ENCODE results near the gene CSAD. TPM values are rescaled to one million over a fixed set of nuclear protein-coding genes. Genes with fewer than 3 reads are reported as not detected.

The CSAD gene
- total and polyA plus RNA-seq, 2 of the 13 experiments (the other 11 are each of a cell fraction or from before 2014, with no cell fraction given) = 7.2 to 23.5 TPM

- WGBS (ENCODE audit: low lambda C conversion rate) = 100% methylated on average over 9 of the region's 16 CpGs
- Histone ChIP-seq H3K79me2 (ENCODE audit: insufficient read depth, low read length) (no peaks in the 10 kb centered on the region), H3K27ac (ENCODE audit: extremely low read length, insufficient read depth, low read length) (no peak overlapping the region), H3K9me3 (ENCODE audit: low read length) (no peaks in the 10 kb centered on the region), H3K27me3 (ENCODE audit: control insufficient read depth in 1 of 2, insufficient read depth in 2 of 2, low read length in 2 of 2) (no peaks in the 10 kb centered on the region), H2AFZ (ENCODE audit: low read length) (no peak overlapping the region), H4K20me1 (ENCODE audit: insufficient read depth, low read length) (no peaks in the 10 kb centered on the region), H3K4me3 (replicated peaks in 1 of 3; ENCODE audit: insufficient read depth in 1 of 3, low read depth in 2 of 3, low read length in 3 of 3) (no peak overlapping the region), H3K4me2 (ENCODE audit: low read depth, low read length) (no peak overlapping the region), H3K9ac (ENCODE audit: insufficient read depth, low read depth, low read length) (no peak overlapping the region), H3K36me3 (replicated peaks in 1 of 2; ENCODE audit: control insufficient read depth in 1 of 2, insufficient read depth in 2 of 2, low read length in 2 of 2) (peaks cover 15 to 27% of the 10 kb centered on the region in 2 experiments; a peak in 4 of 5 replicates), H3K4me1 (ENCODE audit: insufficient read depth, low read length) (peaks cover 6% of the 10 kb centered on the region; the same call in 1 of the 2 replicates)
- FAIRE-seq (no peak), ATAC-seq (no peak; the same call in 2 of the 3 replicates), DNase-seq (ENCODE audit: low spot score) (no peak)
- TF ChIP-seq HINFP (CRISPR knock-in tag; IDR thresholded peaks at IDR 0.05; ENCODE audit: low read depth) (no peak), ZNF292 (CRISPR knock-in tag; IDR thresholded peaks at IDR 0.05; ENCODE audit: borderline replicate concordance, low read depth) (no peak), FOXC1 (CRISPR knock-in tag; IDR thresholded peaks at IDR 0.05; ENCODE audit: borderline replicate concordance) (no peak), NR2F1 (CRISPR knock-in tag; IDR thresholded peaks at IDR 0.05) (no peak), RXRA (CRISPR knock-in tag; IDR thresholded peaks at IDR 0.05) (no peak), MXI1 (IDR thresholded peaks at IDR 0.05; ENCODE audit: borderline replicate concordance, low read depth, low read length) (no peak), FOXP4 (CRISPR knock-in tag; IDR thresholded peaks at IDR 0.05) (no peak)
- BruUV-seq (replicated peaks) = no TSS peak
- ChIA-PET CTCF (ENCODE audit: low intra/inter-chr PET ratio, low total read pairs) (no interaction called here), POLR2A (no interaction called here)
- in situ Hi-C loops (cut with HindIII; ENCODE audit: extremely low pct_ligation_motif_present, low pct_unique_long_range_greater_than_20kb) (no loop called here), intact Hi-C loops (cut with micrococcal nuclease; ENCODE audit: unreplicated experiment) (no loop called here)
Measured at GRCh38 chr12:53123578-53124351, 57.0 kb downstream of the CSAD start.

Measured in HepG2 (cell line).